ENCODE measurements around the gene LASP1.

The LASP1 gene

GRCh38 chr17:38885728-38886642 is 16.1 kb downstream of the LASP1 start:
- DNase-seq (ENCODE audit: low read depth in 2 of 2): no peak

GRCh38 chr17:38886643-38887010 is 16.8 kb downstream of the LASP1 start:
- no peak for DNase-seq (ENCODE audit: low read depth in 2 of 2)

GRCh38 chr17:38888842-38889241 is 19.0 kb downstream of the LASP1 start:
- DNase-seq (ENCODE audit: low read depth in 2 of 2): no peak

GRCh38 chr17:38889745-38890409 is 20.0 kb downstream of the LASP1 start:
- DNase-seq (ENCODE audit: low read depth in 2 of 2): no peak

GRCh38 chr17:38890410-38890746 is 20.5 kb downstream of the LASP1 start:
- no peak for DNase-seq (ENCODE audit: low read depth in 2 of 2)

- DNase-seq (ENCODE audit: low read depth in 2 of 2): no peak
Observed at GRCh38 chr17:38891441-38891840, 21.6 kb downstream of the LASP1 start.

- DNase-seq (ENCODE audit: low read depth in 2 of 2): no peak
Observed at GRCh38 chr17:38892083-38892482, 22.2 kb downstream of the LASP1 start.

GRCh38 chr17:38892620-38893019 is 22.8 kb downstream of the LASP1 start:
- DNase-seq (ENCODE audit: low read depth in 2 of 2): no peak

- DNase-seq (ENCODE audit: low read depth in 2 of 2): no peak
Observed at GRCh38 chr17:38893113-38893512, 23.3 kb downstream of the LASP1 start.

GRCh38 chr17:38893607-38894006 is 23.7 kb downstream of the LASP1 start:
- DNase-seq (ENCODE audit: low read depth in 2 of 2): no peak

GRCh38 chr17:38894276-38894675 is 24.4 kb downstream of the LASP1 start:
- no peak for DNase-seq (ENCODE audit: low read depth in 2 of 2)

GRCh38 chr17:38896346-38896954 is 26.6 kb downstream of the LASP1 start:
- DNase-seq (ENCODE audit: low read depth in 2 of 2): no peak

GRCh38 chr17:38897176-38897575 is 27.3 kb downstream of the LASP1 start:
- DNase-seq (ENCODE audit: low read depth in 2 of 2): no peak

GRCh38 chr17:38897671-38898290 is 27.9 kb downstream of the LASP1 start:
- DNase-seq (ENCODE audit: low read depth in 2 of 2): no peak

- DNase-seq (ENCODE audit: low read depth in 2 of 2): peak in 1 of 2 donors; percentile 27
Observed at GRCh38 chr17:38898291-38898679, 28.4 kb downstream of the LASP1 start.

GRCh38 chr17:38898812-38899348 is 29.0 kb downstream of the LASP1 start:
- peak; percentile 80 to 86 for DNase-seq (ENCODE audit: low read depth in 2 of 2)

GRCh38 chr17:38899421-38899820 is 29.6 kb downstream of the LASP1 start:
- no peak for DNase-seq (ENCODE audit: low read depth in 2 of 2)

GRCh38 chr17:38900978-38901656 is 31.3 kb downstream of the LASP1 start:
- no peak for DNase-seq (ENCODE audit: low read depth in 2 of 2)

GRCh38 chr17:38903404-38903803 is 33.5 kb downstream of the LASP1 start:
- no peak for DNase-seq (ENCODE audit: low read depth in 2 of 2)

GRCh38 chr17:38904892-38905291 is 35.0 kb downstream of the LASP1 start:
- DNase-seq (ENCODE audit: low read depth in 2 of 2): no peak

GRCh38 chr17:38905375-38905774 is 35.5 kb downstream of the LASP1 start:
- no peak for DNase-seq (ENCODE audit: low read depth in 2 of 2)

Data from stimulated activated CD4-positive, alpha-beta T cell treated with anti-CD3 and anti-CD28 coated beads, Interleukin-4, amount 100 ng/mL, for 48 hours (primary cell).